ENCODE measurements around the gene MEGF6. TPM values are rescaled to one million over a fixed set of nuclear protein-coding genes. Genes with fewer than 3 reads are reported as not detected.

The MEGF6 gene
- total and polyA plus RNA-seq, 2 of the 8 experiments (the other 6 are each of a cell fraction or from before 2014, with no cell fraction given) = 4.1 to 14.8 TPM

GRCh38 chr1:3614755-3615742 lies 3.7 kb upstream of the MEGF6 start (continued):
- no peak for TF ChIP-seq TEAD4 (IDR thresholded peaks at IDR 0.05; ENCODE audit: low read depth, low read length)
- no peak for TF ChIP-seq E2F6 (IDR thresholded peaks at IDR 0.05)
- no peak for TF ChIP-seq SP1 (IDR thresholded peaks at IDR 0.05; ENCODE audit: low read depth, low read length)
- TF ChIP-seq RAD21 (IDR thresholded peaks at IDR 0.05 in 1 of 2, conservative IDR thresholded peaks at IDR 0.05 in 1 of 2; ENCODE audit: low read depth in 2 of 2, low read length in 2 of 2) = peak; percentile 80 to 83

All from H1 (cell line).